TTC549 (cell line): ENCODE results near the gene TIMM10.

Experiments
- FAIRE-seq: peaks from 2 replicates; lab custom pipeline; 2012; peaks lifted over from hg19 to GRCh38; lab: Jason Lieb, UNC

TIMM10 gene

DNA sequence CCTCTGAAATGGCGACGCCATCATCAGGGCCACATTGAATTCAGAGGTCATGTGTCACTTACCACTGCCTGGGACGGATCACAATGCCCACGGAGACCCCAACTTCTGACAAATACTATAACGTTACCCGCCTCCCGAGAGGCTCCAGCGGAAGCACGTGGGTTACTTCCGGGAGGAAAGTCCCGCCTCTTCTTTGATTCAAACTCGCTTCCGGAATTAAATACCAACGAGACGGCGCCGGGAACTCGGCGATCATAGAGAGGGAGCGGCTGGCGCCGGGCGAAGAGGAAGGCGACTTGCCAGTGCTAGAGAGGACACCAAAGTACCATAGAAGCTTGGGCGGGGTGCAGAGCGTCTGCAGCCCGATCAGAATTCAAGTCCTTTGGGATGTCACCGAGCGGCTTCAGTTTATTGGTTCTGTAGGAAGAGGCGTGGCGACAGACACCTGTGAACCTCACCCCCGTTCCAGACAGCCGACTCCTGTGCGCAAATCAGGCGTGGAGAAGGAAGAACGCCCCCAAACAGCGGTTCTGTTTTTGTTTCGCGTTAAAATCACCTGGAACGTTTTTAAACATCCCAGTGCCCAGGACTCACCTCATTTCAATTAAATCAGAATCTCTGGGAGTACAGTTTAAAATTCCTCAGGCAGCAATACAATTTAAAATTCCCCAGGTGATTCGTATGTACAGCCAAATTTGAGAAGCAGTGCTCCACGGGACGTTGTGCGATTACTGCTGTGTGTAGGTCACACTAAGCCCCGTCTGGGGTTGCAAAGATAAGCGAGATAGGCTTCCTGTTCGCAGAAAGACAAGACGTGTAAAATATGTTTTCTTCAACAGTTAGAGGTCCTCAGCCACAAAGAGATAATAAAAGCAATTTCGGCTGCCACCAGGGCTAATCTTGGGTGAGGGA, at the start of gene TIMM10:
TSS of gene TIMM10 (minus strand) at position 159 of the 912 bp plus-strand sequence. CDS start 565 bp downstream, outside the sequence.
- FAIRE-seq, result peak; percentile 97

- no peak for FAIRE-seq
These were observed 43.5 kb upstream of the TIMM10 start for GRCh38 chr11:57574061-57574460.

- FAIRE-seq, result no peak
These were observed 41.1 kb upstream of the TIMM10 start for GRCh38 chr11:57571606-57572005.

- FAIRE-seq, result no peak
These were observed 37.8 kb upstream of the TIMM10 start for GRCh38 chr11:57568330-57568766.

GRCh38 chr11:57567515-57568329, 37.2 kb upstream of the TIMM10 start, which contains the start of gene UBE2L6:
Gene UBE2L6 (minus strand): TSS chr11:57567672. CDS start chr11:57567611, 61 bp downstream.
- FAIRE-seq, result no peak

DNA sequence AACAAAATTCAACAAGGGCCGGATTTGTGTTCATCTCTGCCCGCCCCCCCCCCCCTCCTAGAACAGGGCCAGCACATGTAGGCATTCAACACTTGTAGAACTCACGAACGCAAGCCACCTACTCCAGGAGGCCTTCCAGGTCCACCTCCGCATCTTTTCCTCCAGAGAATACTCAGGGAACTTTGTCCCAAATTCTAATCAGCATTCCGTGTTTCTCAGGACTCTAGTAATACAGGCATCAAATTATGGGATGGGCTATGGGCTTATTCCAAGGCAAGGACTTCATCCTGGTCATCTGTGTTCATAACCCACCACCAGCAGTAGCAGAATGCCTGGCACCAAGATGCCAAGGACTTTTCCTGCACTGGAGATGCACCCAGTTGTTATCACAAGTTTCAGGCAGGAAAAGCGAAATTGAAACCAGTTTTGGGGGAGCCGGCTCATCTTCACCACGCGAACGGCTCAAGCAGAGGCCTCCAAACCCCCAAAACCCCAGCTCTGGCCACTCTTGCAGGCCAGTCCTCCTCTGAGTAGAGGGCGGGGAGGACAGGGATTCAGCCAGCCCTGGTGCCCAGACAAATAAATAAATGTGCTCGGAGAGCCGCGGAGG, 36.5 kb upstream of the TIMM10 start:
- no peak for FAIRE-seq

- no peak for FAIRE-seq
These were observed 35.7 kb upstream of the TIMM10 start for GRCh38 chr11:57566005-57566904.

- no peak for FAIRE-seq
These were observed 32.0 kb upstream of the TIMM10 start for GRCh38 chr11:57562596-57562995.

DNA sequence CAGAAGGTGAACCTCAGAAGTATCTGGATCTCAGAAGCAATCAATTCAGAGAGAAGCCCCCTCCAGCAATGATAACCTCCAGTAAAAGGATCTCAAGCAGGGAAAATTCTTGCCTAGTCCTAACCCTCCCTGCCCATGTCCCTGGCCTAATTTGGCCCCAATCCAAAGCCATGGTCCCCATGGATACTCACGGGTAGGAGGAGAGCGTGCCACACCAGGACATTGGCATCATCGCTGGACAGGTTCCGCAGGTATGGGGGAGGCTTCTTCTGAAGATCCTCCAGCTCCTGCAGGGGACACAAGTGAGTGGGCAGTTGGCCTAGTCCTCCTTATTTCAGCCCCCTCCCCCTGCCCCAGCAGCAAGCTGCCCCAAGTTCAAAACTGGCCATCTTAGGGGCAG, 29.6 kb upstream of the TIMM10 start:
- no peak for FAIRE-seq

GRCh38 chr11:57556041-57556440, 25.5 kb upstream of the TIMM10 start:
- FAIRE-seq, result no peak

DNA sequence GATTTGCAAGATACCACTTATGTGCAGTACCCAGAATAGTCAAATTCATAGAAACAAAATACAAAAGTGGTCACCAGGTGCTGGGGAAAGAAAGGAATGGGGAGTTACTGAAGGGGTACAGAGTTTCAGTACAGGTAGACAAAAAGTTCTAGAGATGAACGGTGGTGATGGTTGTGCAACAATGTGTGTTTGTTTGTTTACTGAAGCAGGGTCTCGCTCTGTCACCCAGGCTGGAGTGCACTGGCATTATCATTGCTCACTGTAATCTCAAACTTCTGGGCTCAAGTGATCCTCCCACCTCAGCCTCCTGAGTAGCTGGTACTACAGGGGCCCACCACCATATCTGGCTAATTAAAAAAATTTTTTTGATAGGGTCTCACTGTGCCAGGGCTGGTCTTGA, 24.8 kb upstream of the TIMM10 start:
- no peak for FAIRE-seq

GRCh38 chr11:57552479-57552878, 21.9 kb upstream of the TIMM10 start:
- no peak for FAIRE-seq

DNA sequence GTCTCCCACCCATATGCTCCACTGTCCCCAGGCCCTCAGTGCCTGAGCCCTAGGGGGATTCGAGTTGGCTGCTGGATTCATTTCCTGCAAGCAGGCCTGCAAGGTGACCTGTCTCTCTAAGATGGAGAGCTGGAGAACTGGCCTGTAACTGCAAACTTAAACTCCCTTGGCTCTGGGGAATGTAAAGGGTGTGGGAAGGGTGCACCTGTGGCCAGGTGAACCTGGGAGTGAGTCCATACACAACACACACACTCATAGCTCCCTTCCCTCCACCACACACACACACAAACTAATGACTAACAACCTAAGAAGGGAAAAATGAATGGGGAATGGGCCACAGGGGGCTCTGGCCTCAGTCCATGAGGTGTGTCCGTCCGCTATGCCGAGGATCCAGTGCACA, 21.4 kb upstream of the TIMM10 start:
- FAIRE-seq, result no peak

GRCh38 chr11:57549983-57550382, 19.4 kb upstream of the TIMM10 start:
- no peak for FAIRE-seq

- no peak for FAIRE-seq
These were observed 17.4 kb upstream of the TIMM10 start for GRCh38 chr11:57547854-57548377.

- no peak for FAIRE-seq
These were observed 16.4 kb upstream of the TIMM10 start for GRCh38 chr11:57546869-57547475.

- no peak for FAIRE-seq
These were observed 15.9 kb upstream of the TIMM10 start for GRCh38 chr11:57546451-57546850.

- FAIRE-seq, result no peak
These were observed 15.3 kb upstream of the TIMM10 start for GRCh38 chr11:57545883-57546282.

DNA sequence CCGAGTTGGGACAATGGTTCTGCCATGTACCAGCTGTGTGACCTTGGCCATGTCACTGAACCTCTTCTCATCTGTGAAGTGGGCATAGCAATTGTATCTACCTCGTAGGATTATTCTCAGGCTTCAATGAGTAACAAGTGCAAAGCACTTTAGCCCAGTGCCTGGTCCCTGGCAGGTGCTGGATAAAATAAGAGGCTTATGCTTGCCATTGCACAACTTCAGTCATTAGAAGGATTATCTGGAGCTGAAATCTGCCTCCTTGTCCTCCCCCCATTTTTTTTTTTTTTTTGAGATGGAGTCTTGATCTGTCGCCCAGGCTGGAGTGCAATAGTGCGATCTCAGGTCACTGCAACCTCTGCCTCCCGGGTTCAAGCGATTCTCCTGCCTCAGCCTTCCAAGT, 14.0 kb upstream of the TIMM10 start:
- no peak for FAIRE-seq

DNA sequence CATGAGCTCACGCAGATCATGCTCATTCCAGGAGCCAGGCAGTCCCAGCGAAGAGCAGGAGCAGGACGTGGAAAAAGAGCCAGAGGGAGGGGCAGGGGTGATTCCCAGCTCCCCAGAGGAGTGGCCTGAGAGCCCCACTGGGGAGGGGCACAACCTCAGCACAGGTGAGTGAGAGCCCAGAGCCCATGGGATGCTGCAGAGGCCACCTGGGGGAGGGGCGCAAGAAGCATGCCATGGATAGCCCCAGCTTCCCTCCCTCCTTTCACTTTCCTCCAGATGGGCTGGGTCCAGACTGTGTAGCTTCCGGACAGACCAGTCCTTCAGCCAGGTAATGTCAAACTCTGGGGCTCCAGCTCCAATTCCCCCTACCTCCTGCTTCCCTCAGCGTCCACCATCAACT, 13.0 kb upstream of the TIMM10 start:
- FAIRE-seq, result no peak

- no peak for FAIRE-seq
These were observed 12.0 kb upstream of the TIMM10 start for GRCh38 chr11:57542582-57542981.
